ENCODE results near the gene EFHC2.

The EFHC2 gene

DNA sequence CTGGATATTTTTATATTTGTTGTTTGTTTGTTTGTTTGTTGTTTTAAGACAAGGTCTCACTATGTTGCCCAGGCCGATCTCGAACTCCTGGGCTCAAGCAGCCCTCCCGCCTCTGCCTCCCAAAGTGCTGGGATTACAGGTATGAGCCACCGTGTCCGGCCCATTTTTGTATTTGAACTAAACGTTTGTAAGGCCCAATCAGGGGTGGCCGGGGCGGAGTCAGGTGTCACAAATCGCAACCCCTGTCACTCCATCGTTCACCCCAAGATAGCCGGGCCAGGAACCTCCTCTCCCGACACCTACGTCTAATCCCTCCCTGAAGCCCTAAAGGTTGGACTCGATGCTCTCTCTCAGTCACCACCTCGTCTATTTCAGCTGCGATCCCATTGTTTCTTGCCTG lies 722 bp upstream of the EFHC2 start:
- H3K27ac ChIP-seq, result peak overlapping the region in 1 of 2 donors; percentile 18
- DNase-seq (ENCODE audit: low spot score), result no peak

DNA sequence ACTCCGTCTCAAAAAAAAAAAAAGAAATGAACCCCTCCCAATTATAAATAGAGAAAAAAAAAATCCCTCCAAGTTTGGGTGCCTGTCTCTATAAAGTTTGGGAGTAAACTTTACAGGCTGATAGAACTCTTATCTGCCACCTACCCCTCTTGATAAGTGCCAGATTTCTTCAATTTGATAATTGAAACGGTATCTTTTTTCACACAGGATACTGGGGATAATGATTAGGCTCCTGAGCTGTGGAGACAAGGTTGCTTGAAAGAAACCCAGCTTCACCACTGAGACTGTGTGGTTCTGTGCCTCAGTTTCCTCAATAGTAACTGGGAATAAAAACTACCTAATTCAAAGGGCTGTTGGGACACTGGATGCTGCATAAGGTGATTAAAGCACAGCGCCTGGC lies 606 bp downstream of the EFHC2 start:
- Histone ChIP-seq H3K27ac (no peak overlapping the region), H3K4me3 (peak overlapping the region; percentile 70)
- DNase-seq (ENCODE audit: low spot score), result no peak
- TF ChIP-seq, protein P1, sequence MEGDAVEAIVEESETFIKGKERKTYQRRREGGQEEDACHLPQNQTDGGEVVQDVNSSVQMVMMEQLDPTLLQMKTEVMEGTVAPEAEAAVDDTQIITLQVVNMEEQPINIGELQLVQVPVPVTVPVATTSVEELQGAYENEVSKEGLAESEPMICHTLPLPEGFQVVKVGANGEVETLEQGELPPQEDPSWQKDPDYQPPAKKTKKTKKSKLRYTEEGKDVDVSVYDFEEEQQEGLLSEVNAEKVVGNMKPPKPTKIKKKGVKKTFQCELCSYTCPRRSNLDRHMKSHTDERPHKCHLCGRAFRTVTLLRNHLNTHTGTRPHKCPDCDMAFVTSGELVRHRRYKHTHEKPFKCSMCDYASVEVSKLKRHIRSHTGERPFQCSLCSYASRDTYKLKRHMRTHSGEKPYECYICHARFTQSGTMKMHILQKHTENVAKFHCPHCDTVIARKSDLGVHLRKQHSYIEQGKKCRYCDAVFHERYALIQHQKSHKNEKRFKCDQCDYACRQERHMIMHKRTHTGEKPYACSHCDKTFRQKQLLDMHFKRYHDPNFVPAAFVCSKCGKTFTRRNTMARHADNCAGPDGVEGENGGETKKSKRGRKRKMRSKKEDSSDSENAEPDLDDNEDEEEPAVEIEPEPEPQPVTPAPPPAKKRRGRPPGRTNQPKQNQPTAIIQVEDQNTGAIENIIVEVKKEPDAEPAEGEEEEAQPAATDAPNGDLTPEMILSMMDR (IDR thresholded peaks at IDR 0.05), result no peak

More for the DNA sequence above, 722 bp upstream of the EFHC2 start:
- peak overlapping the region; percentile 70 for H3K4me3 ChIP-seq
- TF ChIP-seq, protein P1 (IDR thresholded peaks at IDR 0.05), result no peak

DNA sequence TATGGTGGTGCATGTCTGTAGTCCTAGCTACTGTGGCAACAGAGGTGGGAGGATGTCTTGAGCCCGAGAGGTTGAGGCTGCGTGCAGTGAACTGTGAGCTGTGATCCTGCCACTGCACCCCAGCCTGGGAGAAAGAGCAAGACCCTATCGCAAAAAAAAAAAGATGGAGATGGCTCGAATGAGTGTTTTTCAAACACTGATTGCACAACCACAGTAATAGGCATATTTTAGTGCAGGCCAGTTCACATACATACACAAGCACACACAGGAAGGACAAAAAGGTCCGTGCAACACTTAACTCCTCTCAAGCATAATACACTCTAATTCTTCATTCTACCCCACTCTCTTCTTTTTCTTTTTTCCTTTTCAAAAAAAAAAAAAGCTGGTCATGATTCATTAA lies 5.1 kb downstream of the EFHC2 start:
- Histone ChIP-seq H3K4me3 (no peak overlapping the region), H3K27ac (no peak overlapping the region)
- no peak for DNase-seq (ENCODE audit: low spot score)
- TF ChIP-seq, protein P1 (IDR thresholded peaks at IDR 0.05), result no peak

DNA sequence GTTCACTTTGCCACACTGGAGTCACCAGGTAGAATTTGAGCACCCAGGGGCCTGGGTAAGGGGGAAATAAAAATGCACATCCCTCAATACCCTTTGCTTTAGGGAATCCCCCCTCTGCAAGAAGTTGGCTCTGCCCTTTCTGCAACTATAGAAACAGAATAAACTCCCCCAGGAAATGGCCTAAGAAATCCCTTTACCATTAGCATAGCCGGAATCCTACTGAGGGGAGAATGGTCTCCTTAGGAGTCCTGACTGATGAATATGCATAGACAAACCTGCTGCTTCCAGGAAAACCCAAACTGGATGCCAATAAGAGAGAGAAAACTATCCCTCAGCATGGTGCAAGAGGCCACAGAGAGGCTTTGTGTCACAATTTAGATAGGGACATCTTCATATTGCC lies 11.0 kb downstream of the EFHC2 start:
- no peak overlapping the region for H3K4me3 ChIP-seq
- no peak overlapping the region for H3K27ac ChIP-seq
- TF ChIP-seq, protein P1 (IDR thresholded peaks at IDR 0.05), result no peak
- DNase-seq (ENCODE audit: low spot score), result no peak

DNA sequence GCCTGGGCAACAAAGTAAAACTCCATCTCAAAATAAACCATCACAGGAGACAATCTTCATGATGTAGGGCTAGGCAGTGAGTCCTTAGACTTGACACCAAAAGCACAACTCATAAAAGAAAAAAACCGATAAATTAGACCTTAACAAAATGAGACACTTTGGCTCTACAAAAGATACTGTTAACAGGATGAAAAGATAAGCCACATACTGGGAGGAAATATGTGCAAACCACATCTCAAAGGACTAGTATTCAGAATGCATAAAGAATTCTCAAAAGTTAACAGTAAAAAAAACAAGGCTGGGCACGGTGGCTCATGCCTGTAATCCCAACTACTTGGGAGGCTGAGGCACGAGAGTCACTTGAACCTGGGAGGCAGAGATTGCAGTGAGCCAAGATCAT lies 13.2 kb downstream of the EFHC2 start:
- no peak for DNase-seq (ENCODE audit: low spot score)
- Histone ChIP-seq H3K27ac (no peak overlapping the region), H3K4me3 (no peak overlapping the region)
- TF ChIP-seq, protein P1 (IDR thresholded peaks at IDR 0.05), result no peak

DNA sequence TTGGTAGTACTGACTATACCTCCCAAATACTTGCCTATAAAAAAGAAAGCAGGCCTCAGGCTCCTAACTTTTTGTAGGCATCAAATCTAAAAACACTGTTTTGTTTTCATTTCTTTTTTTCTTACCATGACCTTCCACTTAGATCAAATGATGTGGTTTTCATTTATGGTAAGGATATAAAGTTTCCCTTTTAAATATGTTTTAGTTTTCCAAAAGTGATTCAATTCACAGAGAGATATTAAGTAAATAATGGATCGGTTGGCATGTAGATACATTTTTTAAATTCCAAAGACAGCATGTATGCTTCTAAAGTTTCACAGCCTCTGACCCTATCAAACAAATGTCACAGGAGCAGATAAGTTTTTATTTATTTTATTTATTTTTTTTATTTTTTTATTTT lies 23.9 kb downstream of the EFHC2 start:
- no peak overlapping the region for H3K4me3 ChIP-seq
- DNase-seq (ENCODE audit: low spot score), result no peak
- TF ChIP-seq, protein P1 (IDR thresholded peaks at IDR 0.05), result no peak

DNA sequence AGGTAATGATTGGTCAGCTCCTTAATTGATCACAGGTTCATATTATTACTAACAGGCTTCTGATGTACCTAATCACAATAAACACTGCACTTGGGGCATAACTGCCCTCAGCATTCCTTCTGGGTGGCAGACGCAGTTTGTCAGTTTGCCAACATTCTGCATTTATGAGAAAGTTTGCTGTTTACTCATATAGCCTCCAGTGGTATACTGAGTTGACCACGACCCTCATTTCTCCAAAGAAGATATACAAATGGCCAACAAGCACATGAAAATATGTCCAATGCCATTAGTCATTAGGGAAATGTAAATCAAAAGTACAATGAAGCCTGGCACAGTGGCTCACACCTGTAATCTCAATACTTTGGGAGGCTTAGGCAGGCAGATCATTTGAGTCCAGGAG lies 26.3 kb downstream of the EFHC2 start:
- H3K4me3 ChIP-seq, result no peak overlapping the region
- no peak for DNase-seq (ENCODE audit: low spot score)
- TF ChIP-seq, protein P1 (IDR thresholded peaks at IDR 0.05), result no peak
- H3K27ac ChIP-seq, result no peak overlapping the region

More for the DNA sequence above, 23.9 kb downstream of the EFHC2 start:
- no peak overlapping the region for H3K27ac ChIP-seq
